Muscle layer of colon (tissue), 2 donors: ENCODE results near the gene TPGS2.

Experiments used
- H3K27ac ChIP-seq: one replicate; pipeline ENCODE4 v1.7.0; 2013; ENCODE audit warnings: low read depth, mild to moderate bottlenecking, low read length, moderate library complexity
- H3K27me3 ChIP-seq, 2 donors: one replicate each; pipeline ENCODE4 v1.7.0; 2013; ENCODE audit warnings: low read length in 2 of 2, mild to moderate bottlenecking in 2 of 2; ENCODE audit not compliant: insufficient read depth in 2 of 2, control insufficient read depth in 1 of 2
- H3K36me3 ChIP-seq: one replicate; pipeline ENCODE4 v1.7.0; 2013; ENCODE audit warnings: mild to moderate bottlenecking, low read length; ENCODE audit not compliant: insufficient read depth
- H3K4me1 ChIP-seq: one replicate; pipeline ENCODE4 v1.7.0; 2013; ENCODE audit warnings: mild to moderate bottlenecking, low read length; ENCODE audit not compliant: insufficient read depth
- H3K4me3 ChIP-seq, 2 donors: one replicate each; pipeline ENCODE4 v1.7.0; 2013; ENCODE audit warnings: low read length in 2 of 2, low read depth in 1 of 2, mild to moderate bottlenecking in 1 of 2, moderate library complexity in 1 of 2
- H3K9ac ChIP-seq: one replicate; pipeline ENCODE4 v1.7.0; 2013; ENCODE audit warnings: low read length
- H3K9me3 ChIP-seq: one replicate; pipeline ENCODE4 v1.7.0; 2013; ENCODE audit warnings: mild to moderate bottlenecking, low read length
- donor health status: abdominal sarcoma.
- donor health status: Adenocarcinoma of cecum.

Gene TPGS2

DNA sequence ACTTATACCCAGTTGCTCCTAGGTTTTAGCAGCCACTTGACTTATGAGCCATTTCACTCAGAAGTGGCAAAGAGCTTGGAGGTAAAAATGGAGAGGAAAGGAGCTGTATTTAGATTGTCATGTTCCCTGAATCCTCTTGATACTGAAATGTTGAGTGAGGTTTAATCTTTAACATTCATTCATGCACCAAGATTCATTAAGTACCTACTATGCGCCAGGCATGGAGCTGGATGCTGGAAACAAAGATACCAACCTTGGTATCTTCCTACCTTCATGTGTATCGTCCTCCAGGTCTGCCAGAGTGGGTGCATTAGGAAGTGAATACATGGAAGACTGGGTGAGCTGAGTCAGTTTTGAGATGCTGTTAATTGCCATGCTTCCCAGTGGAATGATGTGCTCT lies 23.7 kb downstream of the TPGS2 start:
- H3K4me3 ChIP-seq, result no peak overlapping the region
- no peaks in the 10 kb centered on the region for H3K9me3 ChIP-seq
- H3K4me1 ChIP-seq, result peaks cover 4% of the 10 kb centered on the region
- no peak overlapping the region for H3K27ac ChIP-seq
- no peaks in the 10 kb centered on the region for H3K27me3 ChIP-seq
- no peak overlapping the region for H3K9ac ChIP-seq
- peaks cover 37% of the 10 kb centered on the region for H3K36me3 ChIP-seq

DNA sequence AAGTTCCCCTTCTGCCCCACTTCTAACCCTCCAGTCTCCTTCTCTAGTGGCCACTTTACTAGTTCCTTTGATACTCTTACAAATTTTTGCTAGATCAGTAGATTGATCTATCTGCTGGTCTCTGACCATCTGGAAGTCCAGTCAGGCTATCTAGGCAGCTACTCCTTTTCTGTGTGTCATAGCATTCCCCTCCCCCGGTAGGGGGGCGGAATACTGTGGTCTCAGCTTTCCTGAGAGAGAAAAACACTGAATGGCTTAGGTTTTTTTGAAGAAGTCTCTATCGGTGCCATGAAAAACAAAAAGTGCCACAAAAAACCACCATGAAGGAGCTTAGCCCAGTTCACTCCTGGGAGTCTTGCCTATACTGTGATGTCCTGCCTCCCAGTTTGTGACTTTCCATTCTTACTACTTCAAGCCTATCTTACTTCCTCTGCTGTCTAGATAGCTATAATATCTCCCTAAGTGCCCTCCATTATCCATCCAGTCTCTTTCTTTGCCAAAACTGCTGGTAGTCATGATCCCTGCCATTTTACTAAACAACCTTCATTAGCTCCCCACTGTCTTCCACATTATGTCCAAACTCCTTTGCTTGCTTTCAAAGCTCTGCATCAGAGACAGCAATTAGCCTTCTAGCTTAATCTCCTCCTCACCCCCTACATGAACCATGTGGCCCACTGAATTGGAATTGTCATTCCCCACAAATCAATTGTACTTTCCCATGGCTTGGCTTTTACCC lies 29.9 kb downstream of the TPGS2 start:
- Histone ChIP-seq H3K4me3 (no peak overlapping the region), H3K27ac (no peak overlapping the region), H3K9ac (no peak overlapping the region), H3K27me3 (no peaks in the 10 kb centered on the region), H3K9me3 (no peaks in the 10 kb centered on the region), H3K4me1 (no peaks in the 10 kb centered on the region), H3K36me3 (peaks cover 53% of the 10 kb centered on the region)

DNA sequence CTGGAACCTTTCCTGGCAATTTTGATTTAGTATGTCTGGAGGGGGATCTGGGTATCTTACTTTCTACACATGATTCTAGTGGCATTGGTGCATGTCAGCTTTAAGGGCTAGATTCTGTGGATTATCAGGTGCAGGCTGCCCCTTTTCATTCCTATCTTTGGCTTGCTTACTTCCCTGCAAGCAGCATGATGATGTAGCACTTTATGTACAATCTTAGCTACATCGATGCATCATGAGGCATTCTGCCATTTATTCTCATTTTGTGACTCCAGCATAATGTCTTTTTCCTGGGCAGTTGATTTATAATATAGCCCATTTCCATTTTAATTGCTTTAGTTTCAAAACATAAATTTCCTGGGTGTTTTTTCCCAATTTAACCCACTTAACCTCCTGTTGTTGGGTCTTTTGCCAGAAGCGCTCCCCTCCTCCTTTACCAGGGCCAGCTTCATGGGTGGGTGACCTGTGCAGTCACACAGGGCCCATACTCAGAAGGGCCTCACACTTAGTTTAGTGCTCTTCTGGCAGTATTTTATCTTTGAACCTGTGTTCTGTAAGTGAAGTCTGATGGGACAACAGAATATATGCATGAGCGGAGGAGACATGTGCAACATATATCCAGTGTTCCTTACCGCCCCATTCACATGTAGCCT lies 36.0 kb downstream of the TPGS2 start:
- H3K9ac ChIP-seq, result no peak overlapping the region

DNA sequence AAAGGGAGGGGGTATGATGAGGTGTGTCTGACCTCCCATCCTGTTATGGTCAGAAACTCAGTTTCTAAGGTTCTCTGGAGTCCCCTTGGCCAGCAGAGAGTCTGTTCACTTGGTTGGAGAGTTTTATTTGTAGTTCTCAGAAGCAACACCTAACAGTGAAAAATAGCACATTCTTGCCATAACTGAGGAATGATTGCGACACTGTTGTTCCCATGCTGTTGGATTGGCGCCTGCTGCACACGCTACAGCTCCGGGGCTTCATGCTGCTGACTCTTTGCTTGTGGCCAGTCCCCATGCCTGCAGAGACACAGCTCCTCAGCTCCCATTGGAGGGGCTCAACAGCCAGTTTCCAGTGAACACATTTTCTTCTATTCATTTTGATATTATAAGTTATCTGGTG lies 42.1 kb downstream of the TPGS2 start:
- Histone ChIP-seq H3K27me3 (no peaks in the 10 kb centered on the region), H3K4me1 (no peaks in the 10 kb centered on the region), H3K36me3 (no peaks in the 10 kb centered on the region), H3K4me3 (no peak overlapping the region), H3K9me3 (no peaks in the 10 kb centered on the region), H3K9ac (no peak overlapping the region), H3K27ac (no peak overlapping the region)

More for the DNA sequence above, 36.0 kb downstream of the TPGS2 start:
- no peaks in the 10 kb centered on the region for H3K27me3 ChIP-seq
- H3K4me3 ChIP-seq, result no peak overlapping the region
- H3K27ac ChIP-seq, result no peak overlapping the region
- H3K36me3 ChIP-seq, result peaks cover 21% of the 10 kb centered on the region
- no peaks in the 10 kb centered on the region for H3K9me3 ChIP-seq
- no peaks in the 10 kb centered on the region for H3K4me1 ChIP-seq

GRCh38 chr18:36783792-36784191 lies 45.0 kb downstream of the TPGS2 start:
- no peak overlapping the region for H3K9ac ChIP-seq
- no peaks in the 10 kb centered on the region for H3K4me1 ChIP-seq
- H3K9me3 ChIP-seq, result no peaks in the 10 kb centered on the region
- peaks cover 6% of the 10 kb centered on the region for H3K36me3 ChIP-seq
- H3K4me3 ChIP-seq, result no peak overlapping the region
- no peaks in the 10 kb centered on the region for H3K27me3 ChIP-seq
- H3K27ac ChIP-seq, result no peak overlapping the region

- Histone ChIP-seq H3K36me3 (peaks cover 6% of the 10 kb centered on the region), H3K27ac (no peak overlapping the region), H3K4me1 (no peaks in the 10 kb centered on the region), H3K4me3 (no peak overlapping the region), H3K9me3 (no peaks in the 10 kb centered on the region), H3K9ac (no peak overlapping the region), H3K27me3 (no peaks in the 10 kb centered on the region)
Measured at GRCh38 chr18:36782710-36783109, 46.1 kb downstream of the TPGS2 start.

GRCh38 chr18:36780748-36781147 lies 48.1 kb downstream of the TPGS2 start:
- Histone ChIP-seq H3K4me3 (no peak overlapping the region), H3K27me3 (no peaks in the 10 kb centered on the region), H3K36me3 (peaks cover 6% of the 10 kb centered on the region), H3K27ac (no peak overlapping the region), H3K4me1 (no peaks in the 10 kb centered on the region), H3K9ac (no peak overlapping the region), H3K9me3 (no peaks in the 10 kb centered on the region)

DNA sequence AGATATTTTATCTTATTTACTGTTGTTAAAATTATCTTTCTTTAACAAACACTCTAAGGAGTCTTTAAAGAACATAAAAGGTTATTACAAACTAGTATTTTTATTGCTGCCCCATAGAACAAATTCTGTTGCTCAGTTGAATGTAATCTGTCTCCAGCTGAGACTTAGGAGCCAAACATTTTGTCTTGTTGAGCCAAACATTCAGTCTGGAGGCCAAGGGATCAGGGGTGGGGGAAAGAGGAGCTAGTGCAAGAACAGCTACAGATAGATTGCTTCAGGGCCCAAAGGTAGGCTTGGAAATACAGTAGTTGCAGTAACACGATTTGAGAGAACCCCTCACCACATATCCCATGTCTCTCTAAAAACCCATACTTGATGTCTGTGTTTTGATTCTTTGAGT lies 51.2 kb downstream of the TPGS2 start:
- no peaks in the 10 kb centered on the region for H3K9me3 ChIP-seq
- H3K4me3 ChIP-seq, result no peak overlapping the region
- H3K4me1 ChIP-seq, result no peaks in the 10 kb centered on the region
- peaks cover 12% of the 10 kb centered on the region for H3K36me3 ChIP-seq
- no peak overlapping the region for H3K9ac ChIP-seq
- no peak overlapping the region for H3K27ac ChIP-seq
- no peaks in the 10 kb centered on the region for H3K27me3 ChIP-seq

DNA sequence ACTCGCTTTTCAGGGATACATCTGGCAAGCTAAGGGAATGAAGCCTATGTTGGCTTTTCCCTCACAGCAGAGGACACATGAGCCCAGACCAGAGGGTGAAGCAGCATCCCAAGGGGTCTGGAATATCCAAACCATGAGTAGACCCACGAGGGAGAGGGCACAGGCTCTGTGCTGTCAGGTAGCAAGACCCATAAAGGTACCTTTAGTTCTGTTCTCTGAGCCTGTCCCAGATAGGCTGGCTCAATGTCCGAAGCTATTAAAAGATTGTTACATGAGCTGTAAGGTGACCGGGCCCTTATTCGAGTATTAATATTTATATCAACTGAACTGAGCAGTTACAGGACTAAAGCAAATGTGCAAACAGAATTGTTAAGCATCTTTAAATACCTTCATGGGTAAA lies 52.2 kb downstream of the TPGS2 start:
- no peak overlapping the region for H3K27ac ChIP-seq
- H3K4me1 ChIP-seq, result no peaks in the 10 kb centered on the region
- H3K4me3 ChIP-seq, result no peak overlapping the region
- H3K36me3 ChIP-seq, result peaks cover 12% of the 10 kb centered on the region
- no peaks in the 10 kb centered on the region for H3K27me3 ChIP-seq
- no peaks in the 10 kb centered on the region for H3K9me3 ChIP-seq
- H3K9ac ChIP-seq, result no peak overlapping the region

GRCh38 chr18:36775396-36775795 lies 53.4 kb downstream of the TPGS2 start:
- H3K27me3 ChIP-seq, result no peaks in the 10 kb centered on the region
- no peaks in the 10 kb centered on the region for H3K4me1 ChIP-seq
- no peak overlapping the region for H3K4me3 ChIP-seq
- peaks cover 6% of the 10 kb centered on the region for H3K36me3 ChIP-seq
- H3K9me3 ChIP-seq, result no peaks in the 10 kb centered on the region
- no peak overlapping the region for H3K27ac ChIP-seq
- no peak overlapping the region for H3K9ac ChIP-seq

DNA sequence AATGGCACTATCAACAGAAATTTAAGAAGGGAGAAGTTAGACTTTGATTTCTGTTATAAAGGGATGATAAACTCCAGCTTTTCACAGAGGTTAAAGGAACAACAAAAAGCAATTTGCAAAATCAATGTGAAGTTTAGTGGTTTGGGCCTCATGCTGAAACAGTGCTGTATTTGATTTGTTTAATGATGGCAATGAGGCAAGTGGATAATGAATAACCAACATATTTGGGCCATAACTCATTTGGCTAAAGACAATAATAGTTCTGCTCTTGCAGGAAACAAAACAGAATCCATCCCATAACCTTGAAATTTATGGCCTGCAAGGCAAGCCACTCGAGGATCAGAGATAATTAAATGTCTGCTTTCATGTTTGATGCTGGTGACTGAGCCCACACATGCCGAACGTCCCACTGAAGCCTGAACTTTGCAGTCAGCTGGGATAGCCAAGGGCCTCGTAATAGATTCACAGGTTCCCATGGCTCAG lies 56.5 kb downstream of the TPGS2 start:
- Histone ChIP-seq H3K4me3 (no peak overlapping the region), H3K36me3 (peaks cover 11% of the 10 kb centered on the region), H3K9ac (no peak overlapping the region), H3K4me1 (no peaks in the 10 kb centered on the region), H3K9me3 (no peaks in the 10 kb centered on the region), H3K27me3 (no peaks in the 10 kb centered on the region), H3K27ac (no peak overlapping the region)

GRCh38 chr18:36771245-36771644 lies 57.6 kb downstream of the TPGS2 start:
- Histone ChIP-seq H3K27ac (no peak overlapping the region), H3K4me3 (no peak overlapping the region), H3K27me3 (no peaks in the 10 kb centered on the region), H3K4me1 (no peaks in the 10 kb centered on the region), H3K36me3 (peaks cover 11% of the 10 kb centered on the region), H3K9me3 (no peaks in the 10 kb centered on the region), H3K9ac (no peak overlapping the region)
